Activated T-cell treated with anti-CD3 and anti-CD28 coated beads, Interleukin-2, amount 50 U/mL, for 24 hours (primary cell): Measurements from ENCODE around the gene RNF114.
A peak's percentile ranks its signal among the peaks of the same experiment; 100 is the strongest.
"Not testable (repeated sequence)": the region's sequence is repeated elsewhere in the genome, so short reads cannot be mapped to it uniquely, and the experiment has no call there.

Source experiments
- DNase-seq: peaks from one replicate; pipeline ENCODE4 v3.0.0-alpha.2; 2020
- H3K27ac Mint-ChIP-seq: 2 replicates; pipeline ENCODE4 v1.8.0; 2020; ENCODE audit warnings: mild to moderate bottlenecking, mixed read lengths
- H3K27me3 Mint-ChIP-seq: 2 replicates; pipeline ENCODE4 v1.8.0; 2020; ENCODE audit warnings: mixed read lengths
- H3K36me3 Mint-ChIP-seq: 2 replicates; pipeline ENCODE4 v1.8.0; 2020; ENCODE audit warnings: low read depth, mixed read lengths
- H3K4me1 Mint-ChIP-seq: 2 replicates; pipeline ENCODE4 v1.8.0; 2020; ENCODE audit warnings: low read depth, mixed read lengths
- H3K4me3 Mint-ChIP-seq: 2 replicates; pipeline ENCODE4 v1.8.0; 2020; ENCODE audit warnings: mild to moderate bottlenecking, moderate library complexity, mixed read lengths
- H3K9me3 Mint-ChIP-seq: 2 replicates; pipeline ENCODE4 v1.8.0; 2020; ENCODE audit warnings: mixed read lengths

The RNF114 gene

GRCh38 chr20:49894073-49894470 lies 42.1 kb upstream of the RNF114 start:
- no peak for DNase-seq
- Mint-ChIP-seq H3K27ac (peak overlapping the region; percentile 88), H3K27me3 (no peaks in the 10 kb centered on the region), H3K4me3 (peak overlapping the region; percentile 26), H3K36me3 (peaks cover 19% of the 10 kb centered on the region), H3K4me1 (peaks cover 33% of the 10 kb centered on the region), H3K9me3 (no peaks in the 10 kb centered on the region)

- not testable (repeated sequence) for H3K4me3 Mint-ChIP-seq, H3K9me3 Mint-ChIP-seq, H3K36me3 Mint-ChIP-seq, H3K27me3 Mint-ChIP-seq, DNase-seq, H3K27ac Mint-ChIP-seq
- peaks cover 33% of the 10 kb centered on the region for H3K4me1 Mint-ChIP-seq
These were observed 40.6 kb upstream of the RNF114 start for GRCh38 chr20:49895474-49896093.

- peaks cover 33% of the 10 kb centered on the region for H3K4me1 Mint-ChIP-seq
- no peak for DNase-seq
- H3K4me3 Mint-ChIP-seq: no peak overlapping the region
- H3K36me3 Mint-ChIP-seq: peaks cover 5% of the 10 kb centered on the region
- H3K9me3 Mint-ChIP-seq: no peaks in the 10 kb centered on the region
- no peak overlapping the region for H3K27ac Mint-ChIP-seq
- H3K27me3 Mint-ChIP-seq: no peaks in the 10 kb centered on the region
These were observed 40.0 kb upstream of the RNF114 start for GRCh38 chr20:49896204-49896603.

- Mint-ChIP-seq H3K36me3 (peaks cover 23% of the 10 kb centered on the region), H3K27me3 (no peaks in the 10 kb centered on the region), H3K9me3 (no peaks in the 10 kb centered on the region), H3K4me3 (no peak overlapping the region), H3K27ac (no peak overlapping the region), H3K4me1 (peaks cover 3% of the 10 kb centered on the region)
- no peak for DNase-seq
These were observed 36.4 kb upstream of the RNF114 start for GRCh38 chr20:49899541-49900383.

GRCh38 chr20:49901588-49901987 lies 34.6 kb upstream of the RNF114 start:
- no peaks in the 10 kb centered on the region for H3K27me3 Mint-ChIP-seq
- peaks cover 41% of the 10 kb centered on the region for H3K36me3 Mint-ChIP-seq
- no peak overlapping the region for H3K4me3 Mint-ChIP-seq
- no peak for DNase-seq
- no peak overlapping the region for H3K27ac Mint-ChIP-seq
- no peaks in the 10 kb centered on the region for H3K9me3 Mint-ChIP-seq
- H3K4me1 Mint-ChIP-seq: no peaks in the 10 kb centered on the region

GRCh38 chr20:49904440-49905214 lies 31.6 kb upstream of the RNF114 start:
- H3K27ac Mint-ChIP-seq: no peak overlapping the region
- H3K36me3 Mint-ChIP-seq: peaks cover 69% of the 10 kb centered on the region
- H3K4me3 Mint-ChIP-seq: no peak overlapping the region
- no peaks in the 10 kb centered on the region for H3K9me3 Mint-ChIP-seq
- no peak for DNase-seq
- no peaks in the 10 kb centered on the region for H3K4me1 Mint-ChIP-seq
- no peaks in the 10 kb centered on the region for H3K27me3 Mint-ChIP-seq

- Mint-ChIP-seq H3K36me3 (peaks cover 78% of the 10 kb centered on the region), H3K4me3 (no peak overlapping the region), H3K27ac (no peak overlapping the region), H3K9me3 (no peaks in the 10 kb centered on the region), H3K27me3 (no peaks in the 10 kb centered on the region), H3K4me1 (no peaks in the 10 kb centered on the region)
- DNase-seq: no peak
These were observed 30.6 kb upstream of the RNF114 start for GRCh38 chr20:49905415-49906091.

GRCh38 chr20:49906101-49906604 lies 30.0 kb upstream of the RNF114 start:
- DNase-seq: no peak
- Mint-ChIP-seq H3K36me3 (peaks cover 82% of the 10 kb centered on the region), H3K9me3 (no peaks in the 10 kb centered on the region), H3K27ac (no peak overlapping the region), H3K27me3 (no peaks in the 10 kb centered on the region), H3K4me3 (no peak overlapping the region), H3K4me1 (peaks cover 3% of the 10 kb centered on the region)

- DNase-seq: no peak
- no peak overlapping the region for H3K4me3 Mint-ChIP-seq
- H3K4me1 Mint-ChIP-seq: peaks cover 3% of the 10 kb centered on the region
- H3K36me3 Mint-ChIP-seq: peaks cover 82% of the 10 kb centered on the region
- no peaks in the 10 kb centered on the region for H3K27me3 Mint-ChIP-seq
- H3K27ac Mint-ChIP-seq: no peak overlapping the region
- H3K9me3 Mint-ChIP-seq: no peaks in the 10 kb centered on the region
These were observed 29.5 kb upstream of the RNF114 start for GRCh38 chr20:49906615-49907154.

GRCh38 chr20:49907405-49908257 lies 28.6 kb upstream of the RNF114 start:
- no peaks in the 10 kb centered on the region for H3K27me3 Mint-ChIP-seq
- no peak overlapping the region for H3K4me3 Mint-ChIP-seq
- no peak for DNase-seq
- no peak overlapping the region for H3K27ac Mint-ChIP-seq
- H3K4me1 Mint-ChIP-seq: peaks cover 7% of the 10 kb centered on the region
- H3K9me3 Mint-ChIP-seq: no peaks in the 10 kb centered on the region
- H3K36me3 Mint-ChIP-seq: peaks cover 82% of the 10 kb centered on the region

- H3K36me3 Mint-ChIP-seq: peaks cover 79% of the 10 kb centered on the region
- H3K4me1 Mint-ChIP-seq: peaks cover 12% of the 10 kb centered on the region
- no peak overlapping the region for H3K4me3 Mint-ChIP-seq
- no peak for DNase-seq
- no peaks in the 10 kb centered on the region for H3K9me3 Mint-ChIP-seq
- no peaks in the 10 kb centered on the region for H3K27me3 Mint-ChIP-seq
- H3K27ac Mint-ChIP-seq: no peak overlapping the region
These were observed 28.0 kb upstream of the RNF114 start for GRCh38 chr20:49908258-49908565.

GRCh38 chr20:49909499-49910339 lies 26.5 kb upstream of the RNF114 start:
- DNase-seq: no peak
- H3K4me1 Mint-ChIP-seq: peaks cover 26% of the 10 kb centered on the region
- no peaks in the 10 kb centered on the region for H3K9me3 Mint-ChIP-seq
- H3K27ac Mint-ChIP-seq: no peak overlapping the region
- no peaks in the 10 kb centered on the region for H3K27me3 Mint-ChIP-seq
- peaks cover 69% of the 10 kb centered on the region for H3K36me3 Mint-ChIP-seq
- no peak overlapping the region for H3K4me3 Mint-ChIP-seq

- Mint-ChIP-seq H3K4me1 (peaks cover 26% of the 10 kb centered on the region), H3K9me3 (no peaks in the 10 kb centered on the region), H3K27ac (no peak overlapping the region), H3K4me3 (no peak overlapping the region), H3K27me3 (no peaks in the 10 kb centered on the region), H3K36me3 (peaks cover 65% of the 10 kb centered on the region)
- no peak for DNase-seq
These were observed 25.9 kb upstream of the RNF114 start for GRCh38 chr20:49910340-49910706.
